Stimulated activated CD4-positive, alpha-beta T cell treated with anti-CD3 and anti-CD28 coated beads, Interleukin-1b, Interleukin-23, amount 100 ng/mL, for 4 hours (primary cell): ENCODE results near the gene TBC1D9.

Experiments
- DNase-seq, 2 donors: peaks; one replicate each; pipeline ENCODE4 v3.0.0-alpha.2; 2020; ENCODE audit warnings: low read depth in 2 of 2

The TBC1D9 gene

DNA sequence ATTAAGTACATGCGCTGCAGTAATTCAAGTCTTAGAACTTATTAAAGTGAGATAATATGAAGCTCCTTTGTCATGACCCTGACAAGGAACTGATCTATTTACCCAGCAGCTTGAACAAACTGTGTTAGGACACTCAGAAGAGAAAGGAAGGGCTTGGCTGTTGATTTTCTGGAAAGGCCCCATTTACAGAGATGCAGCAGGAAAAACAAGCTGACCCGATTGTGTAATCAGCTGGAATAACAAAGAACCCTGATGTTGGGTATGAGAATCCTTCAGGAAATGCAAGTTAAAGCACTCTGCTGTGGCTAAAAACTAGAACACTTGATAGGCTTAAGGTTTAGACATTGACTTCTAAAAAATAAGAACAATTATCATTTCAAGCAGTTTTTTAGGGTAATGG lies 64.8 kb downstream of the TBC1D9 start:
- DNase-seq = no peak

DNA sequence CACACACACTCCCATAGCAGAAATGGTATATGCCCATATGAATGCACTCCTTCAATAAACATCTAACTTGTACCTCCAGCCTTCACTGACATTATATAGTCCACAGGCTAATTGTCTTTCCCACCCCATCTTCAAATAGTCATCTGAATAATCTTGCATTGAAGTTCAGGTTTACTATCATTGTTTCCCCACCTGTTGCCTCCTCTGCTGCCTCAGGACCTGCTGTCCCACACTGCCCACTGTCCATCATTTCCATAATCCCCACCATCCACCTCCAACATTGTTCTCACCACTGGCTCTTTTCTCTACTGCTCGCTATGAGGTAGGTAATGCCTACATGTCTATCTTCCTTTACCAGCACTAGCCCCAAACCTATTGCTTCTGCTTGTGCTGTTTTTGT lies 66.1 kb downstream of the TBC1D9 start:
- DNase-seq = no peak

DNA sequence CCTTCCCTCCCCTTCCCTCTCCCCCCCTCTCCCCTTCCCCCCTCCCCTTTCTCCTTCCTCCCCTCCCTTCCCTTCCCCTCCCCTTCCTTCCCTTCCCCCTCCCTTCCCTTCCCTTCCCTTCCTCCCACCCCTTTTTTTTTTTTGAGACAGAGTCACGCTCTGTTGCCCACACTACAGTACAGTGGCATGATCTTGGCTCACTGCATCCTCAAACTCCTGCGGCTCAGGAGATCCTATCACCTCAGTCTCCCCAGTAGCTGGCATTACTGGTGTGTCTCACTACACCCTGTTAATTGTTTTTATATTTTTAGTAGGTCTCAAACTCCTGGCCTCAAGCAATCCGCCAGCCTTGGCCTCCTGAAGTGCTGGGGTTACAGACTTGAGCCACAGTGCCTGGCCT lies 66.6 kb downstream of the TBC1D9 start:
- DNase-seq = no peak

DNA sequence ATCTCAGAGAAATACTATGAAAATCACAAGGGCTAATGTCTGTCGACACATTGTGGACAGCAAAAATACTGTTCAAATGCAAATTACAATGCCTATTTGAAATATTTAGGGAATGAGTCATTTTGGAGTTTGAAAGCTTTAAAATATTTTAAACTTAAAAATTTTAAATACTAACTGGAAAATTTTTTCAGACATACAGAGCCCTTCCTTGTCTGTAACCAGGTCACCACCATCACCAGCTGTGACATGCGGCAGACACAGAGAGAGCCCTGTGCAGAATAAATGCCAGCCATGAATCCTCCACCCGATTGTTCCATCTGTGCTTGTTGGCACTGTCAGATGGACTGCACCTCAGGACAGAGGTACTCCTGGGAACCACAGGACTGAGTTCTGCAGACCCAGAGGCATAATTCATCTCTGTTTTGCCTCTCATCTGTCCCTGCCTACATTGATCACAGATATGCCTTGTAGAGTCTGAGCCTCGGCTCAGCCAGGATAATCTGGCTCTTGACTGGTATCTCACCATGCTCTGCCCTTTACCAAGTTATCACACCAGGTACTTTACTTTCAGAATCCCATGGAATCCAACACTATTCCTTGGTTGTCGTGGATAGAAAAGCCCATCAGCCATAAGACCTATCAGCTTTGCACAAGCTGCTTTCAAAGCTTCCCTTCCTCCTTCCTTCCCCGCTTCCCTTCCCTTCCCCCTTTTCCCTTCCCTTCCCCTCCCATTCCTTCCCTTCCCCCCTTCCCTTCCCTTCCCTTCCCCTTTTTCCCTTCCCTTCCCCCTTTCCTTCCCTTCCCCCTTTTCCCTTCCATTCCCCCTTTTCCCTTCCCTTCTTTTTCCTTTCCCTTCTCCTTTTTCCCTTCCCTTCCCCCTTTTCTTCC lies 67.2 kb downstream of the TBC1D9 start:
- no peak for DNase-seq

DNA sequence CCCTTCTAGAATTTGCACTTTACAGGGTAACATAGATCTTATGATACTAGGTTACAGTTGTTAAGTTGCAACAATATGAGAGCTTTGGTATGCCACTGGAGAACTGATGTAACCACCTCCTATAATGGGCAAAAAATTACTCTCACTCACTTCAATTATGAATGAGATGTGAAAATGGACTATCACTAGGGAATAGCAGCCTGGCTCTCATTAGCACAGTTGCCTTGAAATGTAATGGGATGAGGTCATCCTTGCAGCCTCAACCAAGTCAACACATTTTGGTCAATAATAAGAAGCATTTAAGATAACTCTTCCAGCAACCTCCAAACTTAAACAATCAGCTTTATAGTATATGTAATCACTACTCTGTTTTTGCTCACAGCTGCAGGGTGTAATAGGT lies 69.4 kb downstream of the TBC1D9 start:
- DNase-seq = no peak

DNA sequence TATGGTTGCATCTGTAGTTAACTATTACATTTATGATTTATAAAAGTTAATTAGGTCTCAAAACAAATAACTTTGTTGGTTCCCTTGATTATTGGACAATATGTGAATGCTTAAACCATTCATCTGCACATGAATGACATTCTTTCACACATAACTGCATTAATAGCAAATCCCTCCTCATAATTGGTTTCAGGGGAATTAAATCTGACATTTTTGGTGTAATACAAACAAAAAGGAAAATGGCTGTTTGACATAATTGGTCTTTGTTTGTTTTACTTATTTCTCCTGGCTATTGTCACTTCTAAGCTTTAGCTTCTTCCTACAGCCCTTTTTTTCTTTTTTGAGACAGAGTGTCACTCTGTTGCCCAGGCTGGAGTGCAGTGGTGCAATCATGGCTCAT lies 71.9 kb downstream of the TBC1D9 start:
- DNase-seq = no peak

DNA sequence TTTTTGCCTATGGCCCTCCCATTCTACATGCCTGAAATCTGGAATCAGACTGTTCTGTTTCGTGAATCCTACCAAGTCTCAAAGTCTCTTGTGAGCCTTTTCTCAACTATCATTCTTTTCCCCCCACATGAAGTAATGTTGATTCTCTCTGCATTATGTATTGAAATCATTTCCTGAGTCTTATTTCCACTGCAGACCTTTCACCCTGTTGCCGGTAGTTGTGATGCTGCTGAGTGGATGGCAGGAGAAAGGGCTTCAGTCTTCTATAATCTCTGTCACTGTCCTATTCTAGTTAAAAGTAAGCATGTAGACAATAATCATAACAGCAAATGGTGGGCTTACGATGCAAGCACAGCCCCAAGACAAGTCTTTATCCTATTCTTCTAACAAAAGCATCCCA lies 75.0 kb downstream of the TBC1D9 start:
- no peak for DNase-seq

DNA sequence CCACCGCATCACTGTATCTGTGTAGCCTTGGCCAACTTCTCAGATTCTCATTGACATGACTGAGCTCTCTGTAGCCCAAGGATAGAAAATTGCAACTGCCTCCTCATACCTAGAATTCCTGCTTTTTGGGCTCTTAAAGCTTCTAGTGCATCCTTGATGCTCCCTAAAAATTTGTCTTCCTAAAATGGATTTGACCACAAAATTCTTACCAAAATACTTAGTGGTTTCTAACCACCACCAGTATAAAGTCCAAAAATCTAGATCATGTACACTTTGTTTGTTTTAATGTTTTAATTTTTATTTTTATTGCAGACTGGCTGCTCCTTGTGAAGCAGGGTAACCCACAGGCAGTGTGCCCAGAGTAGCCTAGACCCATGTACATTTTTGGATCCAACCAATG lies 75.5 kb downstream of the TBC1D9 start:
- no peak for DNase-seq

DNA sequence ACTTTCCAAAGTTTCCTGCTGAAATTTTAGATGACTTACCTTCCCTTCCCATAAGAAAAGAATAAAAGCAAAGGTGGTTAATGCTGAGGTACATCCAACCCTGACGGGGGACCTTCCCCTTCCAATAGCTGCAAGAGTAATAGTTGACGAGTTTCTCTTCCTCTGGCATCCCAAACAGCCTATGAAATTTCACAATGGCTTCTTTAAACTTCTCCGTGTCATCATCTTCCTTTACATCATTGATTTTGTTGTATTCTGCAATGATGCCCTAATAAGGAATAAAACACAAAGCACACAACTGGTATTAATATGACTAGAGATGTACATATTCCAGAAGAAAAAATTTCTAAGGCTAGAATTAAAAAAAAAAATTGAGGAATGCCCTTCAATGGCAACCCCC lies 76.6 kb downstream of the TBC1D9 start:
- no peak for DNase-seq

DNA sequence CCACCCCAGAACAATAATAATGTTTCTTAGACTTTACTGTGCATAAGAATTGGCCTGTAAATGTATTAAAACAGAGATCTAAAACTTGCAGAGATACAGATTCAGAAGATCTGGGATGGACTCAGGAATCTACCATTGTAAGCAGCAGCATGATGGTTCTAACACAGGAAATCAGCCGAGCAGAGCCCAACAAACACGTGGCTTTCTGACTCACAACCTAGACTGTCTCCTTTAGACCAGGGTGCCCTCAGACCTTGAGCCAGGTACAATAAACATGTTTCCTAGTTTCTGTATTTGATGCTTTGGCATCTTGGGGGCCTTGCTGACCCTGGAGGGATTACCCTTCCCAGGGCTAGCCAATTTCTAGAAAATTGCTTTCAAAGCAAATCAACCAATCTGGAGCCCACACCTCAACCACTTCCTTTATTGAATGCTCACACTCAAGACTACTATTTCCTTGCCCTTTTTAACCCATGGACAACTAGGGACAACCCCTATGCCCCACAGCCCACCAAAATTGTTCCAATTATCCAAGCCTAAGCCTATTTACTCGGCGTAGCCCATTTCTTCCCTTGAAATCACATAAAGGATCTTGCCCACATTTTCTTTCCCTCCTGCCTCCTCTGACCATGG lies 80.5 kb downstream of the TBC1D9 start:
- no peak for DNase-seq

DNA sequence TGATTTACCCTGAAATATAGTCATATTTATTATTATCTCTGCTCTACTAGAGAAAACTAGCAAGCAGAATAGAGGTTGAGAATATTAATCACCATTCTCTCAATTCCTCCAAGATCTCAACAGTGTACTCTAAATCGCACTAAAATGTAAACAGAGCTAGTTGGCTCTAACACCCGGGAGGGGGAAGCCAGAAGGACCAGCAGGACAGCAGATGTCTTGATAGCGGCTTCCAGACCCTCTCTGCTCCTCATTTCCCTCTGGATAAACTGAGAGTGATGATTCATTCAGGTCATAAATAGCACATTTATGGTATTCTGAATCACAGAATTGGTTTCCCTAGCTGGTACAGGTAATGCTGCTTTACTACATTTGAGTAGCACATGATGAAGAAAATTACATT lies 82.5 kb downstream of the TBC1D9 start:
- DNase-seq = no peak

DNA sequence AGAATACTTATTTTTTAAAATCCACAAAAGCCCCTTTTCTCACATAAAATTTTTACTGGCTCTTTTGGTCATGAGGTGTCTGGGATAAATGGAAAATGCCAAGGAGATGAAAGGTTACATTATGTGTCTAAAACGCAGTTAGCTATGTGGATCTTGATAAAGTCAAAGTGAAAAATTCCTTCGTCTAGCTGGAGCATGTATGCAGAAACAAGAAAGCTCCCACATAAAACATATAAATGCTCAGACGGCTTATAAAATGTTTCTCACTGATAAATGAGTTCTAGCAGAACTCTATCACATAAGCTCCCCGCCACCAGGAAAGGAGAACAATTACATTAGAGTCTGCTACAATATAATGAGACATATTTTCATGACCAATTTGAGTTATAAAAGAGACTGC lies 83.8 kb downstream of the TBC1D9 start:
- DNase-seq = no peak

DNA sequence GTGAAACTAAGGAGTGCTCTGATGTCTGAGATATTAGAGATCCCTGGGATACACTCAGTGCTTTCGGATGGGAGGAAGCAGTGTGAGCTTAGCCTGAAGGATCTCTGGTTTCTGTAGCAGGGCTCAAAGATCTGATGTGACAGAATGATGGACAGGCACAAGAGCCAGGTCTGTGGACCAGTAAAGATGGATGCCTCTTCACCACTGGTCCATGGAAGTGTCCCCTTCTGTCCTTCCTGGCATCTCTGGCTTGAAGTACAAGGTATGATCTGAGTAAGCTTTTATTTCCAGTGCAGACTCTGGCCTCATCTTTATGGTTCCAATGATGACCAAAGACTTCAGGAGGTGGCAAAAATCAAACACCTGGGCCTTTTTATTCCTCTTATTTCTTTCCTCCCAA lies 88.1 kb downstream of the TBC1D9 start:
- no peak for DNase-seq

DNA sequence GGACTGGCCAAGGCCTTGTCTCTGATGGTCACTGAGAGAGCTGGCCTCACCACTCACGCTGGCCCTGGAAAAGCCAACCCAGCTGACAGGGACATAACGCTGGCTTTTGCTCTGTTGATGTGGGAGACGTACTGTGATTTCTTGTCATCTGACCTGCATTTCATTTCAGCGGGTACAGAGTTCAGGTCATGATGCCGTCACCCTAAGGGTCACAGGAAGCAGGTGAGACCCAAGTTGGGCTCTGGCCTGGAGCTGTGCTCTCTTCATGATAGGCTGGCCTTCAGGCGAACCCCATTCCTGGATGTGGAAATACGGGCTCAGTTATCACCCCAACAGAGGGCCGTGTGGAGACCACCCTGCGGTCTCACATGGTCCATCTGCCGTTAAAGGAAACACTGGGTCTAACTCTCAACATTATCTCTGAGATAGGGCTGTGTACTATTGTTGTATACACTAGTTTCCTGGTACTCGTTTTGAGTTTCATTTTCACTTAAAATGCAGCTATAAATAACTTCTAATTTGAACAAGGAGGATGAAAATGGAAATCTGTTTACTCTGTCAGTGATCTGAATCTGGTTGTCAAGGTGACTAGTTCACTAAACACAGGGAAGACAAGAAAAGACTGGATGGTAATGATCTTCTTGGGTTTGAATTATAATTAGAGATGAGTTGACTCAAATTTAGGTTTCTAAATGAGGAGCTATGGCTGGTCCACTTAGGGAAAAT lies 89.1 kb downstream of the TBC1D9 start:
- no peak for DNase-seq

DNA sequence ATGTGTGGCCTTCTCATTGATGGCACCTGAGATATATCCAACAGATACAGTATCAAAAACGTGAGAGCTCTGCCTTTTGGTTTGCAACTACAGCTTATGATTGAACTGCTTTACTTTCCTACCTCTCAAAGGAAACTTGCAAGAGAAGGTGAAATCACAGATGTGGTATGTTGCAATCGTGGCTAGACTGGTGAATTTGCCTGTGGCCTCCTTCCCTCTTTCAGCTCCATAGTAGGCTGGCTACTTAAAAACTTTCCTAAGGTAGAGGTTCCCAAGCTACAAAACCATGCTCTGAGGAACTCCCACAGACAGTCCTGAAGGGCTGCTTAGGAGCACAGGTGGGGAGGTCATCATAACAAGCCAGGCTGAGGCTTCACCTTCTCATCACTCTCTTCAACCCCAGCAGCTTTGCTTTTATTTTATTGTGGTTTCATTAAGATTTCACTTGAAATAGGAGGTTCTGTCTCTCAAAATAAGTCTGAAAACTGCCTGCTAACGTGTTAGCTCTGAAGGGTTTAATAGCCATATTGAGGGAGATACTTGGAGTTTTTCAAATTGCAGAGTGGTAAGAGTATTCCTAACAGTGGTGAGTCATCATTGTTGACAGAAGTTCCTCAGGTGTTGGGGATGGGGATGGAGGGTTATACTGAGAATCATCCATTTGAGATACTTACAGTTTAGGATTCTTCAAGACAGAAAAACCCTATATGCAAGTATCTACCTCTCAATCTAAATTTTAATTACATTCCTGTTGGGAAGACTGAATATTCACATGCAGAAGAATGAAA lies 93.9 kb downstream of the TBC1D9 start:
- no peak for DNase-seq

DNA sequence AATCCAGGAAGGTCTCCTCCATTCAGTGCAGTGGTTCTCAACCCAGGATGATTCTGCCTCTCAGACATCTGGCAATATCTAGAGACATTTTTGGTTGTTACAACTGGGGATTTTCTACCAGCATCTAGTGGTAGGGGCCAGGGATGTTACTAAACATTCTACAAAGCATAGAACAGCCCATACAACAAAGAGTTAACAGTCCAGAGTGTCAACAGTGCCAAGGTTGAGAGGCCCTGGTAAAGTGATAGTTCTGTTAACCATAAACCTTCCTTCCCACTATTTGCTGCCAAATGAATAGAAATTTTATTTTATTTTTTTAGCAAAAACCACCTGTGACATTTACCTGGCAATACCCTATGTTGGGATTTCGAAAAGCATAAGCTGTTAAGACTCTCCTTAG lies 94.6 kb downstream of the TBC1D9 start:
- DNase-seq = no peak

DNA sequence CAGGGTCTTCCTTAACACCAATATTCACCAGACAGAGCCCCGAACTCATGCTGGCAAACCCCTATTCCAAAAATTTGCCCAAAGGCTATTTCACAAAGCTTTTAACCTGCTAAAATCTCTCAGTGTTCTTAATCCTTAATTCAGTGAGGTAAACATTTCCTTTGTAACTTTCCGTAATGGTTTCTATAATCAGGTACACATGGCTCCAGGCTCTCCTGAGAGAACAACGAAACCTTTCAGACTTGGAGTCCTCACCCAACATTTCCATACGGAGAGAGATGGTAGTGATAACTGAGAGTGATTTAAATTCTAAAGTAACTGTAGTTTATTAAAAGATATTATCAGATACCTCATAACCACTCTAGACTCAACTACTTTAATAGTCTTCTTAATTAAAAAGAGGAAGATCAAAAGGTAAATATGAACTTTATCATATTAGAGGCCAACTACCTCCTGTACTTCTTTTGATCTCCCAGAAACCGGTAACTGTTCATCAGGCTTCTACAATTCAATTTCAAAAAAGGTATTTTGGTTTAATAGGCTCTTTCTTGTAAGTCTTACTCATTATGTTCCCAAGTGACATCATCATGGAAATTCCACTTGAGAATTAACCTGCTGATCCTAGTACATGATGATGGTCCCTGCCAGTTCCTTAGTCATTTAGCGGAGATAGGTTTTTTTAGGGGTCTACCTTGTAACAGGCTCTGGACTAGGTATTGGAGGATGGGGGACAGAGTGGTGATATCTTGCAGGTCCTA lies 96.1 kb downstream of the TBC1D9 start:
- no peak for DNase-seq

DNA sequence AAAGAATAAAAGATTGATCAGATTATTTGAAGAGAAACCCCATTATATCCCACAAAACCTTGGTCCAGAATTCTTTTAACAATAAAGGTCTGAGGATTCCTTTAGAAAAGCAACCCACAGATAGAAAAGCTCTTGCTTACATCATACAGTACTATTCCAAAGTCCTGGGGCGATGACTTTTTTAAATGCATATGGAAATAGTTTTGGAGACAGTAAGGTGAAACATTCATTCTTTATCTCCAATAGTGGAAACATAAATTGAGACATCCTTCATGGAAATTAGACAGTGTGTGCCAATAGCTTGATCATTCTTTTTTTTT lies 101.7 kb downstream of the TBC1D9 start:
- DNase-seq = no peak

DNA sequence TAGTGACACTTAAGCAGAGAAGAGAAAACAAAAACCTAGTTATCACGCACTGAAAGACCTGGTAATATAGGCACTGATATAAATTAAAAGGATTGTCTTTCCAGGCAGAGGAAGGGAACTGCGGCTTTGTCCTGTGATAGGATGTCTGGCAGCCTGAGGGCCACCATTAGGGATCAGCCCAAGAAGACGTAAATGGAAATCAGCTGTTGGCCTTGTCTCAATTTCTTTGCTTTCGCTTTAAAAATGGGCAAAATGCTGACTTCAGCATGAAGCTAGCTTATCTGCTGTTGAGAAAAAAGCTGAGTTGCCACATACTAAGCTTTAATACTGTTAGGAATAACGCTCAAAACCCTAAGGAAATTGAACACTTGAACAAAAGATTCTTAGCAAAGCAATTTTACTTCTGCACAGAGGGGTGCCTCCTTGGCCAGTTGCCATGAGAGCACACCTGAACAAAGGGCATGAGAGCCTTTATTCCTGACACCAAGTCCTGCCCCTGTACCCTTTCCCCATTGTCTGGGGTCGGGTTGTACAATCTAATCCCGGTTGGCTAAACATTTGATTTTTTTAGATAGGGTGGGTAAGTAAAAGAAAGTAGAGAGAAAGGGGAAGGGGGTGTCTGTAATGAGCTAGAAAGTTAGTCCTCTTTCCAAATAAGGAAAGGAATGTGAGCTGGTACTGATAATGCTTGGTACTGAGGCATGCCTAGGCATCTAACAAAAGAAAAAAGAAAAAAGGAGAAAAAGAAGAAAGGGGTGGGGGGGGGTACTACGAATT lies 102.3 kb downstream of the TBC1D9 start:
- no peak for DNase-seq

DNA sequence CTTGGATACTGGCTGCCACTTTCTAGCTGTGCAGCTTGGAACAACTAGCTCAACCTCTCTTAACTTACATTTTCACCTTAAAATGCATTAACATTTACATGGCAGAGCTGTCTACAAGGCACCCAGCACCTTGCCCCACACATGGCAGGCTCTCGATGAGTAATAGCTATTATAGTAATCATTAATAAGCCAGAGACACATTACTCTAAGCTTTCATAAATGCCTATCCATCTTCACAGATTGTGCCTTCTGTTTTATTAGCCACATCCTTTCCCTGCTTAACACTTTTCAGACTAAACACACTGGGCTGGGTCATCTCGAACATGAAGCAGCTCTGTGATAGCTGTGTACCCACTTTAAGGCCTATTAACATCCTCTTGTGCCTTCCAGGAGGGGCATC lies 103.6 kb downstream of the TBC1D9 start:
- no peak for DNase-seq
